Hematopoietic multipotent progenitor cell treated with erythropoietin and hydrocortisone succinate and interleukin-3 and kit ligand, for 15 days (in vitro differentiated cells): ENCODE results near the gene CABP2.
A peak's percentile ranks its signal among the peaks of the same experiment; 100 is the strongest.

Experiments used
- DNase-seq: peaks from one replicate; pipeline ENCODE4 v3.0.0-alpha.2; 2015; ENCODE audit warnings: low spot score

The CABP2 gene

DNA sequence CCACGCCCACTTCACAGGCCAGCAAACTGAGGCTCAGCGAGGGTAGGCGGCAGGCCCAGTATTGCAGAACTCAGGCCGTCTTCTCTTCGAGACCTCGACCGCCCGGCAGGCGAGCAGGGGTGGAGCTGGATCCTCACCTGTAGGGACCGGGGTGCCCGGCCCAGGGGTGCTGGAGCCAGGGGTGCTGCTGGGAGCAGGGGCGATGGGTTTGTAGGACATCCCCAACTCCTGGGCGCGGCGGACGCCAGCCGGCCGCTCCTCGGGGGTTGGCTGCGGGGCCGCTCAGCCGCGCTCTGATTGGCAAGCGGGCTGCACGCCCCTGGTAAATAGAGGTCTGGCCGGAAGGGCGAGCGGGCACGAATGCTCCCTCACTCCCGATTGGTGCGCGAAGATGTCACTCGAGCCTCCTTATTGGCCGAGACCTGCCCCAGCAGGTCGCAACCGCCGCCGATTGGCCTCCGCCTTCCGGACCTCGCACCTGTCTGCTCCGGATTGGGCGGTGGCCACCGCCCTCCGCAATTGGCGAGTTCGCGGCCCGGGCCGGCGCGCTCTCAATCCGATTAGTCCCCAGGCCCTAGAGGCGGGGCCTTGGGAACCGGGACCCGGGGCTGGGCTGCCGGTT lies 15.3 kb downstream of the CABP2 start, which contains the start of gene CDK2AP2:
TSS of gene CDK2AP2 (minus strand) at position 299 of the 622 bp plus-strand sequence. CDS start at position 219, 80 bp downstream.
- DNase-seq = peak; percentile 97

DNA sequence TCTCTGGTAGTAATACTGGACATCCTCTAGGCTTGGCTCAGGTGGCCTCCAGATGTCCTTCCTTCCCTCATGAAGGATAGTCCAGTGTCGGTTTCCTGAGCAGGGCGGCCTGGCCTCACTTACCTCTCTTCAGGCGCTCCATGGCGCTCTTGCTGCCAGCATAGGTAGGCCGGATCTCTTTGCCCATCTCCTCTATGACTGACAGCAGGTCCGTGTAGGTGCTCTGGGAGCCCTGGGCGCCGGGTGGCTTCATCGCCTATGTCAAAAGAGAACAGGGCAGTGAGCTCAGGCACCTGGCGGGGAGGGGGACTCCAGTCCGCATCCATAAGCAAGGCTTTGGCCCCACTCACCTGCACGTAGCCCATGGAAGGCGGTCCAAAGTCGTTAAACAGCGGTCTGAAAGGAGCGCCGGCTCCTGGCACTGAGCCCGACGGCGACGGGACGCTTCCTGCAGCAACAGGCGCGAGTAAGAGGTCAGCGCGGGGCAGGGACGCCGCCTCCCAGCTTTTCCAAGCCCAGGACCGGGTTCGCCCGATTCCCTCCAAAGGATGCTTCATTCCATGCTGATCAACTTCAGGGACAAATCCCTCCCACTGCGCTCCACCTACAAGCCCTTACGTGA lies 15.9 kb downstream of the CABP2 start:
- DNase-seq = no peak

DNA sequence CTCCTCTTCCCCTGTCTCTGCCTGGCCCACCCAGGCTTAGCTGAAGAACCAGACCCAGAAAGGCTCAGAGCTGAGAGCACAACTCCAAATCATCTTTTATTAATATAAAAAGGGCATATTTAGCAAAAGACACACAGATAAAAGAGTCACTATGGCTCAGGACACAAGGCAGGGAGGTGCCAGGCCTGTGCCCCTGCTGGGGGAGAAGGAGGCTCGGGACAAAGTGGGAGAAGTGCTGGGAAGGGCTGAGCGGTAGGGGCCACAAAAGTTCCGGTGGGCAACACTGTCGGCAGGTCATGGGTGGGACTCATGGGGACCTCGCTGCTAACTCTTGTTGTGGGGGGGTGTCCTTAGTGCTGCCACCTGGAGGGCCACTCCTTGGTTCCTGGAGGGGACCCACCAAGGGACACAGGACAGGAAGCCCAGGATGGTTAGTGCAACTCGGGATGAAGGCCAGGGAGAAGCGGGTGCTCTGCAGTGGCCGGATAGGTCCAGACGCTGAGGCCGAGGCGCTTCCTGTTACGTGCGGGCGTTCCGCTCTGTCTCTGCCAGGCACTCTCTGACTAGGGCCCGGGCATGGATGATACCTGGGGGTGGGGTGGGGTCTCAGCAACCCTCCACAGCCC lies 16.7 kb downstream of the CABP2 start:
- DNase-seq = no peak

- DNase-seq = peak; percentile 88
These were observed 17.4 kb downstream of the CABP2 start for GRCh38 chr11:67505605-67506396.

DNA sequence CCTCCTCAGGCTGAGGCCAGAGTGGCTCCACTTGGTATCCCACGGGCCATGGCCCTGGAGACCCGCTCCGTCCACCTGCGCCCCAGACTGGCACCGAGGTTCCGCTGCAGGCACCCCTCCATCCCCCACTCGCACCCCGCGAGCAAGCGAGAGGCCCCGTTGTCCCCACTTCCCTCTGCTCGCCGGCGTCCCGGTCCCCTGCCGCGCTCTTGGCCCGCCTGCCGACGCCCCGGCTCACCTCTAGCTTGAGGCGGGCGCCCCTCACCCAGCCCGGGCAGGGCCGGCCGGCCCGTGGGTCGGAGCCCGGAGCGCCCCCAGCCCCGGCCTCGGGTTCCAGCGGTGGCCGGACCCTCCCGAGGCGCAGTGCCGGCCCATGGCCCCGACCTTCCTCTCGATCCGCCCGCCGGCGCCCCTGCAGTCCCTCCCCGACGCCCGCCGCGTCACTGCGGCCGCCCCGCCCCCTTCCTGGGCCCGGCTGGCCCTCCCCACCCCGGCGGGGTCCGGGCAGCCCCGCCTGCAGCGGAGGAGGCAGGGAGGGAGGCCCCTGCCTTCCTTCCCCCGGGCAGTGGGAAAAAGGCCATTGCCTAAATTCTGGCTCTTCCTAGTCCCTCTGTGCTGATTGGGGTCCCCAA lies 18.2 kb downstream of the CABP2 start, which contains the start of gene PITPNM1:
TSS of gene PITPNM1 (minus strand) at position 414 of the 632 bp plus-strand sequence. CDS start 1,183 bp downstream, outside the sequence.
- no peak for DNase-seq

DNA sequence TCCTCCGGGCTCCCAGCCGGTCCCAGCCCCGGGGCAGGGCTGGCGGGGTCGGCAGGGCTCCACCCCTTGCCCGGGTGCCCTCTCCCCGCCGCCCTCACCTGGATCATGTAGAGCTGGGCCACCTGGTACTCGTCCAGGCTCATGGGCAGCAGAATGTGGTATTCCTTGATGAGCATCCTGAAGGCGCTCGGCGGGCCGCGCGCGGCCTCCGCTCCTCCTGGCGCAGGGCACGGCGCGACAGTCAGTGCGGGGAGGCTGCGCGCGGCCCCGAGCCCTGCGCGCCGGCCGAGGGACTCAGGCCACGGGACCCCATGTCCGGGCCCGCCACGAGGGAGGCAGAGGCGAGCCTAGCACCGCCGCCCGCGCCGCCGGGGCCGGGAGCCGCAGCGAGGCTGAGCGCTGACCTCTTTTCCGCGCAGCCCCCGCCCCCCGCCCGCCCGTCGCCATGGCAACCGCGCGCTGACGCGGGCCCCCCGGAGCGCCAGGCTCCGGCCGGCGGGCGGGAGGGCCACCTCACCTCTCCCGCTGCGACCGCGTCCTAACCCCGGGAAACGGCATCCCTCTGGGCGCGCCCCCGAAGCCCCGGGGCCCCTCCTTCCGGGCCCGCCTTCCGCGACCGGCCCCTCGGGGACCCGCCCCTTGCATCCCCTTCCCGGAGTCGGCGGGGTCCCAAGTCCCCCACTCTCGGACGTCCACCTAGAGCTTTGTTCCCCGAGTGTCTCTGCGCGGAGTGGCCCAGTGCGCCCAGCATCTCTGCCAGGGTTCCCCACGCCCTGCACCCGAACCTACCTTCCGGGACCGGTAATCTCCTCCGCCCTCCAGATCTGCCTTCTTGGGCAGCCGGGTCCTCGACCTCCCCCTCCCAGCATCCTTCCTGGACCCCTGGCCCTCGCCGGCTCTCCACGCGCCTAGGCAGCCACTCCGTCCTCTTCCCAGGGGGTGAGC lies 19.0 kb downstream of the CABP2 start:
- no peak for DNase-seq

DNA sequence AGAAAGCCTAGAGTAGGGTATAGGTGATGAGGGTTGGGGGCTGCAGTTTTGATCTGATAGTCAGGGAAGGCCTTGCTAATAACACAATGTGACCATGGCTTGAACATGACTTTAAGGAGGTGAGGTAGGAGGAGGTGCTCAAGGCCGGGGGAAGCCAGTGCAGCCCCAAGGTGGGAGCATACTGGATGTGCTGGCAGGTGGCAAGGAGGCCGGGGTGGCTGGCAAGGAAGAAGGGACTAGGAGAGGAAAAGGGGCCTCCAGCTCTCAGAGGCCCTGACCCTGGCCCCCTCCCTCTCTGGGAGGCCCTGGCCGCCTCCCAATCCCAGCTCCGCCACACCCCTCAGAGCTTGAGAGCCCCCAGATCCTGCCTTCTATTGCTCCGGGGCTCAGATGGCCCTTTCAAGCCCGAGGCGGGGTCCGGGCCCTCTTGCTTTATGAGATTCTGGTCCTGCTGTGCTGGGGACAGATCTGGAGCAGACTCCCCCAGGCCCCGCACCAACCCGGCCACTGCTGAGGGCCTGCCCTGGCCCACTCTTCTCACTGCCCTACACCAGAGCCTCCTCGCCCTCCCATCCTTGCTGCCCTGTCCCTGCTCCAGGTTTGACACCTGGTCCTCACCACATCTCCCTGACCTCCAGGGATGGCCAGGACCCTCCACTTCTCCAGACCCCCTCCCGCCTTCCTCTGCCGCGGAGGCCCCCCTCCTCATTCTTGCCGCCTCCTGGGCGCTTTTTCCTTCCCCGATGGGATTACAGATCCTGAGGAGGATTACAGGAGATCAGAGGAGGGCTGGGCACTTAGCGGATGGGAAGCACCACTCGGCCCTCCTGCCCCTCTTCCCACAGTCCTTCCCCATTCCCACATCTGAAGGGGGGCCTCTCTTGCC lies 19.9 kb downstream of the CABP2 start:
- DNase-seq = no peak

DNA sequence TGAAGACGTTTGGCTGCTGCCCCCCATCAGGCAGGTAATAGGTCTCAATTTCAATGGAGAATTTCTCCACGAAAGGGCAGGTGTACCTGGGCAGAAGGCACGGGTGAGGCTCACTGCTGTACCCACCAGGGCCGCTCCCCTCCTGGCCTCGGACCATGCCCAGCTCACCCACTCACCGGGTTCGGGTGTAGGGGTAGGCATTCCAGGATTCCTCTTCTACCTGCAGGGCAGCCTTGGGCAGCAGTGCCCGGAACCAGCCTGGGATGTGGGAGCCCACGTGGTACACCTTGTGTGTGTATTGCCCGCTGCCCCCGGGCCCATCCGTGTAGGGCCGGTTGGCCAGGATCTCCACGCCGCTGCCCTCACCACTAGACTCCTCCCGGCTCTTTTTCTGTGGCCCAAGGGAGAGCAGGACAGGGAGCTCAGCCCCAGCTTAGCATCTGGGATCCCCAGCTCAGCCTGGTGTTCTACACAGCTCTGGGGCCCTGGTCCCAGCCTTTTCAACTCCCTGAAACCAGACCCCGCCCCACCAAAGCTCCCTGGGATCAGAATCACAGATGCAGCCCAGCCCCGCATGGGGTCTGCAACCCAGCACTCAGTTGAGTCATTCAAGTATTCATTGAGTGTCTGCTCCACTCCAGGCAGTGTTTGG lies 20.8 kb downstream of the CABP2 start:
- no peak for DNase-seq

GRCh38 chr11:67501854-67502253 lies 21.4 kb downstream of the CABP2 start:
- DNase-seq = no peak

GRCh38 chr11:67500831-67501715 lies 22.2 kb downstream of the CABP2 start:
- DNase-seq = no peak

DNA sequence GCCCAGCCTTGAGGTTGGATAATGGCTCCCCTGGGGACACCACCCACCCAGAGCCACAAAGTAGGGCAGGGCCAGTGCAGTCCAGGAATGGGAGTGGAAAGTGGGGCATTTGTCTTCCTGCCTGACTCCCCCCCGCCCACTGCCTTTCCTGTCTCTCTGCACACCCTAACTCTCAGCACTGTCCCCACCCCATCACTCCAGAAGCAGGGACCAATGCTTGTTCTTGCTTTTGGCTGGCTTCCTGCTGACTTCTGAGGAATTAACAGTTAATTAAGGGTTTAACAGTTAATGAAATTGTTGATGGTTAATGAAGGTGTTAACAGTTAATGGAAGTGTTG lies 22.8 kb downstream of the CABP2 start:
- DNase-seq = no peak

DNA sequence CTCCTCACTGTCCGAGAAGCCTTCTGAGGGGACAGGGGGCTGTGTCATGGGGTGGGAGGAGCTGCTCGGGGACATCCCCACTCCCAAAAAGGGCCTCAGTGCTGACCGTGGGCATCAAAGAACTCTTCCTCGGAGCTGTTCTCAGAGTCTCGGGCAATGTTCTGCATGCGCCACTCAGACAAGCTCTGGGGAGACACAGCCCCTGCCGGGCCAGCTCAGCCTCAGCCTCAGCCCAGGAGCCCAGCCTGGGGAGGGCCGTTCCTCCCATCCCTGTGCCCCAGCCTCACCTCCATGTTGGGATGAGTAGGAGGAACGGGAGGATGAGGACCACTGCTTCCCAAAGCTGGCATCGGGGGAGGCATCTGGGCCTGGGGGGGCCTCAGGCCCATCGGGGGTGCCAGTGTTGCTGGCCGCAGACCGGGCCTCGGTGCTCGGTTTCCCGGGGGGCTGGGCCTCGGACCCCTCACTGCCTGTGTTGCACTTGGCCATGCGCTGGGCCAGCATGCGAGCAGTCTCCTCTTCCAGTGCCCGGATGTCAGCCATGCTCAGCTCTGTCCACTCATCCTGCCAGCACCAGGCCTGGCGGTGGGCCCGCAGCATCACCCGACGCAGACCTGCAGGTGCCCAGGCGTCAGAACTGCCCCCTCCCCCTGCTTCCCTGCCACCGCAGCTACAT lies 23.3 kb downstream of the CABP2 start:
- DNase-seq = no peak

DNA sequence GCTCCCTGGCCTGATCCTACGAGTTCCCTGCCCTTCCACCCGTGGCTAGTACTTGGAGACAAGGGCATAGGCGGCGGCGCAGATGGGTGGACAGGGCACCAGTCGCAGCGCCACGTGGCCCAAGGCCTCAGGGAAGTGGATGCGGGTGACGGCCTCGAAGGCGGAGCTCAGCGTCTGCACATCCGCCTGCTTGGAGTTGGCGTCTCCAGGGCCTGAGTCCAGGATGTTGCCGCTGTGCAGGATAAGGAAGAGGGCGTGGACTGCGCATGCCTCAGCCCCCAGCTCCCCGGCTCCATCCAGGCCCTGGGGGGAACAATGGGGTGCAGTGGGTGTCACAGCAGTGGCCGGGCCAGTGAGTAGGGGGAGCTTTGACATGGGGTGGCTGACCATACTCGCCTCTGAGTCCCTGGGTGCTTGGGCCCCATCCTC lies 24.7 kb downstream of the CABP2 start:
- DNase-seq = no peak

DNA sequence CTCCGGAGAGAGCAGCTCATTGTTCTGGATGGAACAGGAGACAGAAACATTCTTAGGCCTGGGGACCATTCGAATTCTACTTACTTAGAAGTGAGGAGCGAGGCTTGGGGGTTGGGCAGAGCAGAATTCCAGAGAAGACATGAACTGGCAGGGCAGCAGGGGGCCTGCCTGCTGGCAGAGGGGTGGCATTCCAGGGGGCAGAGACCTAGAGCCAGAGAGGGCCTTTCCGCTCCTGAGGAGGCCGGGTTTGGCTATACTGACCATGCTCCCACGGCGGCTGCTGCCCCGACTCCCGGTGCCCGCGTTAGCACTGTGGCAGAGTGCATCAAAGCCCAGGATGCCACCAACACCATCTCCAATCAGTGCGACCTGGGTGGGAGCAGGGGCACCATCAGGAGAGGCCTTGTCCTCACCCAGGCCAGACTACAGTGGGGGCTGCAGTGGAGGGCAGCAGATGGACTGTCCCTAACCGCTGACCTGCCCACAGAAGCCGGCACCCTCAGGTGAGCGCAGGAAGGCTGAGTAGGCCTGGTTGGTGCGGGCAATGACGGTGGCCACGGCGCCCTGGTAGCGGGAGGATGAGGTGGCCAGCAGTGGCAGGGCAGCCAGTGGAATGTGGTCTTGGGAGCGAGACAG lies 25.5 kb downstream of the CABP2 start:
- DNase-seq = no peak

DNA sequence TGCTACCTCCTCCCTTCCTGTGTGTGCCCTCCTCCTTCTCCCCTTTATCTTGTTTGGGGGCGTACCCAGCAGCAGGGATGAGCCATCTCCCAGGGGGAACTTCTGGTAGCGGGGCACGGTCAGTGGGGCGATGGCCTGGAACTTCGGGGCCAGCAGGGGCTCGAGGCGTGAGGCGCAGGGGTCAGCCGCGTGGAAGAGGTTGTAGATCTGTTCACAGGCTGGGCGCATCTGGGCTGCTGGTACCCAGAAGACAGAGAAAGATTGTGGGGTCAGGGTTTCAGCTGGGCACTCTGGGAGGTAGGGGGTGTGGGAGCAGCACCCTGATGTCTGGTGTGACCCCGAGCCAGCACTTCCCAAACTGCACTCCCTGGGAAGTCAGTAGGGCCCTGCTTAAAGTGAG lies 27.1 kb downstream of the CABP2 start:
- DNase-seq = no peak

- no peak for DNase-seq
These were observed 27.8 kb downstream of the CABP2 start for GRCh38 chr11:67495234-67496005.
